ENCODE data around the gene GPNMB.

GPNMB gene

DNA sequence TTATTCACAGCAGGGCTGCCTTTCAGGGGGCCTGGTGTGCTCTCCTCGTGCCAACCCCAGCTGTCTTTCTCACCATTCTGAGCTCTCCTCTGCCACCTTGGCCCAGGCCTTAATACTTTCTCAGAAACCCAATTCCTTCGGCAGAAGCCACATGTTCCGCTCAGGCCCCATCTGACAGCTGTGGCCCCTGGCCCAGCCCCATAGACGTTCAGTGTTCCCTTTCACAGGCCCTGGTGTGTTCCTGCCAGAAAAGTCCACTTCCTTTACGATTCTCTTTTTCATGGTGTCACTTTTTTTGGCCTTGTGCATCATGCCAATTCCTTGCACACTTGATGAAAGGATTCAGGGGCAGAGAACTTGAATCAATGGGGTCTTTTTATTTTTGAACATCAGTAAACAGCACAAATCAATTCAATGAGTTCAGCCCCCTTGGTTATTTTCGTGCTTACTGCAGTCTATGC lies 15.9 kb upstream of the GPNMB start:
- no peak for DNase-seq

DNA sequence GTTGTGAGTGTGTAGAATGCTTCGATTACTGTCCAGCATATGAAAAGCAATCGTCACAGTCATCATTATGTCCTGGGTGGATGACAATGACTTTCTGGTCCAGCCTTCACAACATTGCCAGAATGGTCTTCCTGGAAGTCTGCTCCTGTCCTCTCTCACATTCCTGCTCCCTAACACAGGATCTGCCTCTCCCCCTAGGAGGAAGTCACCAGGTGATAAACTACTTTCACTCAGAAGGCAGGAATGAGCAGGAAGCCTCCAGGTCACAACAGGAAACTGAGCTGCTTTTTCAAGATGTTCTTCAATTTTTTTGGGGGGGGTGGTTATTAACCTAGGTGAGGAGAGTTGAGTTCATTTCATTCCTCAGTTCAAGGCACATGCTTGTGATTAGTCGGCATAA lies 13.6 kb upstream of the GPNMB start:
- no peak for DNase-seq

DNA sequence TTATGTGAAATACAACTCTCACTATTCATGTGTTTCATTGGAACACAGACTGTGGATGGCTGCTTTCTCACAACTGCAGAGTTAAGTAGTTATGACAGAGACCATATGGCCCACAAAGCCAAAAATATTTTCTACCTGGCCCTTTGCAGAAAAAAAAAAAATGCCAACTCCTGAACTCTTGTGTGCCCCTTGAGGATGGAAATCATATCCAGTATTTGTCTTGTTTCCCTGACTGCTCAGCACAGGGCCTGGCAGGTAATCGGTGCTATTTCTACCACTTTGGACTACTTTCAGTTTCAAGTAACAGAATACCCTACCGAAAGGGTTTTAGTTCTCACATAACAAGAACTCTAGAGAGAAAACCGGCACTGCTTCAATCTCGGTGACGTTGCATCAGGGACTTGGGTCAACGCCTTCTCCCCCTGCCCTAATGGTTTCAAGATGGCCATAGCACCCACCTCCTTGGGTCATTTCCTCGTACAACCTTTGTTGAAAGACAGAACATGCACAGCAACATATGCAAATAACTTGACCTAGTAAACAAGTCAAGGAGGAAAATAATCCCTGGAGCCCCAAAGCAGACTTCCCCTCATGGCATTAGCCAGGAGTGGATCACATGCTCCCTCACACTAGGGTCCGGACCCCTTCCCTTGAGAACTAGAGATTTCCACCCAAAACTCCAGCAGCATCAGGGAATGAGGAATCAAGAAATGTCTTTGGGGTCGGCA lies 11.8 kb upstream of the GPNMB start:
- DNase-seq, result no peak

DNA sequence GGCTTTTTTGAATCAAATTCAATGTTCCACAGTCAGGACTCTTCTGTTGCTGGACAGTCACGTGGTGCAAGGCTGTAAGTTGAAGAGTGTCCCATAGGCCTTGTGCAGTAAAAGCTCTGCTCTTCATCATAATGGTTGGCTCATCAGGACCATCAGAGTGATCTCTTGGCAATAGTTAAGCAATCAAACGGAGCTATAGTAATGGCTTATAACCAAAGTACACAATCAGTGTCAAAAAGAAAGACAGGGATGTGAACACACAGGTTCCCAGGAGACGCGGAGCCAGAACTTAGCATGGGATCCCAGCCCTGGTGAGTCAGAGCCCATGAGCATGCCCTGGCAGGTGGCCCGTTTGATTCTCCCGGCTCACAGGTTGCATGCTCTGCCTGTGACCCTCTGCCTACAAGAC lies 10.8 kb upstream of the GPNMB start:
- no peak for DNase-seq

DNA sequence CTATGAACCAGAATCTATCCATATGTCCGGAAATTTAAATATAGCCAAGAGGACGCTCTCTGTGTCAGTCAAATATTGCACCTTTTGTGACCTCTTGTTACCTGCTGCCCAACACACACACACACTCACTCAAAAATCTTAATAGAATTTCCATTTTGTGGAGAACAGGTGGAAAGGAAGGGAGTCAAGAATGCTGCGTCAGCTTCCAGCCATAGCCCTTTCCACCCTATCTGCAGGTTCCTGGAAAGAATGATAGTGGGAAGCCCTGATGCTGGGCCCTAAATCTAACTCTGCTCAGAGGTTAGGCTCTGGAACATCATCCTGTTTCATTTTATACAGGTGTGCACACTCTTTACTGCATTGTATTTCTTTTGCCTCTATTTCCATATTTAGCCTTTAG lies 9.6 kb upstream of the GPNMB start:
- no peak for DNase-seq

DNA sequence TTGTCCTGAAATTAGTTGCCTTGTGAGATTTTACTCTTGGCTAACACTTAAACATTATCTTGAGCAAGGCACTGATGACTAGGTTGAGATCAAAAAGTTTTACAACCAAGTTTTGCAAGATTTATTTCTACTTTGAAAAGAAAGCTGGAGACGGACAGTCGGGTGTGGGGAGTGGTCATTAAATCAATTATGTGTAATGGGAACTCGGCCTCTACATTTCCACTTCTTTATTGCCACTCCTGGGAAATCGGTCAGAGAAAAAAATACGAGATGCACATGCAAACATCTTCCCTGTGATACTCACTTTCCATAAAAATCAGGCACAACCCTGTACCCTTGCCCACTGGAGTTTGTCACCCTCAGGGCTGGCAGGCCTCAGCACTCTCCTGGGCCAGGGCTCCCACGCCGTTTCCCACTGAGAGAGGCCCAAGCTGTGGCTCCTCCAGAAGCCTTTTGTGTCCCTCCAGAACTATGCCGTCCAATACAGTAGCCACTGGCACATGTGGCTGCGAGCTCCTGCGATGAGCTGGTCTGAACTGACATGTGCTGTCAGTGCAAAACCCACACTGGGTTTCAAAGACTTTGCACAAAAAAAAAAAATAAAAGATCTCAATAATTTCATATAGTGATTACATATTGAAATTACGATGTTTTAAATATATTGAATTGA lies 7.5 kb upstream of the GPNMB start:
- no peak for DNase-seq

DNA sequence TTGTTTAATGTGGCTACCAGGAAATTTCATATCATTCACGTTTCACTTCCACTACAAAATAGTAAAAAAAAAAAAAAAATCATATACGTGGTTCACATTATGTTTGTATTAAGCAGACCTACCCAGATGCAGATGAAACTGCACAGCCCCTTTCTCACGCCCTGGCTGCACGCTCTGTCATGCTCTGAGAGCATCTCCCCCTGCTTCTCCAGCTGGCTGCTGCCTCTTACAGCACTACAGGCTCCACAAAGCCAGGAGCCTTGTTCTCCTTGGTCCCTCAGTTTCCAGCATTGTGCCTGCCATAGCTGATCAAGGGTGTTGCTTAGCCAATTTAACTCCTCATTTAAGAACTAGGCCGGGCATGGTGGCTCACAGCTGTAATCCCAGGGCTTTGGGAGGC lies 6.9 kb upstream of the GPNMB start:
- DNase-seq, result no peak

DNA sequence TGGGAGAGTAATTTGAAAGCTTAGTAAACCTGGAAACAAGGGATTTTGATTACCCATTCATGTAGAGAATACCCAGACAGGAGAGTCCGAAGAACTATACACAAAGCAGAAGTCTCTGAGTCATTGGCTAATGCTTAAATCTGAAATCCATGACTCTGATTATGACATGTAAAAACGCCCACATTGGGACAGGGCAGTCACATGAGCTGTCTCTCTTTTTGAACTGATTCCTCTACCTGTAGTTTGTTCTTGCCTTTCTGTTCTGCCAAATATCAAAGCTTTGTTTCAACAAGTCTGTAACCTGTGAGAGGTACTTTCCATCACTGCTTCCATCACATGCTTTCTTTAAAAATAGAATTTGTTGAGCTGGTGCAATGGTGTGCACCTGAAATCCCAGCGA lies 4.3 kb upstream of the GPNMB start:
- DNase-seq, result peak; percentile 80 to 93 (median 92)

DNA sequence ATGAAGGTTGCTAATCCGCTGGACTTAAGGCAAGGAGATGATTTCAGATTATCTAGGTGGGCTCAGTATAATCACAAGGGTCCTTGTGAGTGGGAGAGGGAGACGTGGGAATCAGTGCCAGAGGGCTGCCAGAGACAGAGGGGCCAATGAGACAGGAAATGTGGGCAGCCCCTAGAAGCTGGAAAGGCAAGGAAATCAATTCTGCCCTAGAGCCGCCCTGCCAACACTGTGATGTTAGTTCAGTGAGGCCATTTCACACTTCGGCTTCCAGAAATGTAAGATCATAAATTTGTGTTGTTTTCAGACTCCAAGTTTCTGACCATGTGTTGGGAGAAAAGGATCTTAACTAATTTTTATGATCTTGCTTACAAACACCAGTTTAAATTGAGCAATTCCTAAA lies 3.6 kb upstream of the GPNMB start:
- DNase-seq, result no peak

DNA sequence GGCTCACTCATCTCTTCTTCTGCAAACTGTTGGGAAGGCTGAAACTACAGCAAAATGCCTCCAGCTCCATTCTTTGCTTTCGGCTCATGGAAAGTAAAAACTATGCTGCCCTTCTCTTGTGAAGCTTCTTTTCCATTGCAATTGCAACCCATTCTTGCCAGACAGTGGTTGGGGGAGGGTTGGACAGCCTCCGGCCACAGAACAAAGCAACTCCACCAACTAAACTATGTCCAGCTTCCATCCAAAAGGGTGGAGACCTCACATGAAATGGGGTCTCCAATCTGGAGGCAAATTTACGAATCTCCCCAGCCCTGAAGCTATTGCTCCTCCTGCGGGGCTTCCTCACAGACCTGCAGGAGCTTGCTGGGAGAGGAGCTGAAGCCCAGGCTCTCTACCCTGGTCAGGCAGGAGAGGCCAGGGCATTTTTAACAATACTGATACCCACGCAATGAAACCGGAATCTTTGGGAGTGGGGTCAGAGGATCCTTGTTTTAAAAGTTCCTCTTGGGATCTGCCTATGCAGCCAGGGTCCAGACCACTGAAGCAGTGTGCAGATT lies 549 bp downstream of the GPNMB start:
- peak in 1 of 3 donors; percentile 8 for DNase-seq

DNA sequence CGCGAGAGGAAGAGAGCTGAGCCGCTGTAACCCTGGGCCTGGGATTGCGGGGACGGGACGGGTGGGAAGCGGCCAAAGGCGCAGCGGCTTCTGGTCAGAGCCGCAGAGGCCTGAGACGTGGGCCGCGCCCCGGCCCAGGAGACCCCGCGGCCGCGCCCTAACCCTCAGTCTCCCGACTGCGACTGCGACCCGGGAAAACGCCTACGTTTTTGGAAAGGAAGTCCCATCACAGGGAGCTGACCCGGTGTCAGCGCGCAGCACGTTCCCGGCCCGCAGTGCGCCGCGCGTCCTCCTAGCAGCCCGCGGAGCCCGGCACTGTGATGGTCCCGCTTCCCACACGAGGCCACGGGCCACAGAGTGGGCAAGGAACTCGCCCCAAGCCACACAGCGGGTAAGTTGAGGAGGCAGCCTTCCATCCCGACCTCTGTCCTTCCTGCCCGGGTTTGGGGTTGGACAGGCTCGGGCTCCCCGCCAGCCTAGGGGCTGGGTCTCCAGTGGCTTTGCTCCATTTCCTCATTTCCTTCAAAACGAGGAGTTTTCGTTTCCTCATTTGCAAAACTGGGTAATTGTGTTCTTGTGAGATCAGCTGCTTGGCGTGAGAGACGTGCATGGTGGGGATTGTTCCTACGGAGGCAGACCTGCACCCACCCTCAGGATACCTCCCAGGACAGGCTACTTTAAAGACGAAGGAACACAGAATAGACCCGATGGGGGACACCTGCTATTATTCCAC lies 1.2 kb downstream of the GPNMB start:
- peak; percentile 84 to 89 (median 88) for DNase-seq

DNA sequence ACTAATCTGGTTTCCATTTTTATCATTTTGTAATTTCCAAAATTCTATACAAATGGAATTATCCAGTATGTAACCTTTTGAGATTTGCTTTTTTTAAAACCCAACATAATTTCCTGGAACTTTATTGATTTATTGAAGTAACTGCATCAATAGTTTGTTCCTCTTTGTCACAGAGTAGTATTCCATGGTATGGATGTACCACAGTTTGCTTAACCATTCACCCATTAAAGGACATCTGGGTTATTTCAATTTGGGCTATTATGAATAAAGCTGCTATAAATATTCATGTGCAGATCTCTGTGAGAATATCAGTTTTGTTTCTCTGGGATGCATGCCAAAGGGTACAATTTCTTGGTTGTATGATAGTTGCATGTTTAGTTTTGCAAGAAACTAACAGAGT lies 2.9 kb downstream of the GPNMB start:
- DNase-seq, result peak in 1 of 3 donors; percentile 26

DNA sequence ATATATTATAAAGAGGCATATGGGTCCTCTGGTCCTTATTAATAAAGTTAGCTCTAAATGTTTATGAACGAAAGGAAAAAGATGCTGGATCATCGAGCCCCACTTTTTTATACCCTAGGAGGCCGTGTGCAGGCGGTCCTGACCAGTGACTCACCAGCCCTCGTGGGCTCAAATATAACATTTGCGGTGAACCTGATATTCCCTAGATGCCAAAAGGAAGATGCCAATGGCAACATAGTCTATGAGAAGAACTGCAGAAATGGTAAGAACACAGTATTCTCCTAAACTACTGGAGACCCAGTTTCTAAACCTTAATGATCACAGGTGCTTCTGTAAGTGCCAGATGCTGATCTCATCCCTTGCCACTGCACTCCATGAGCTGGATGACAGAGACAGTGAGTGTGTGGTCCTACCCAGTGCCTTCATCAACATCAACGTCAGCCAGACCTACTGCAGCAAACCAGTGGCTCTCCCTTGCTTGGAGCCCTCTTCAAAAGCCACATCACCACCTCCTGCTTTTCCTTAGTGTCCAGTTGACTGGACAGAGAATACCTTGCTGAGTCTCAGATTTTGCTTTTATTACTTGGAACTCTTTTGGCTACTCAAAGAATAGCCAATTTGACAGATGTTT lies 7.6 kb downstream of the GPNMB start:
- no peak for DNase-seq

DNA sequence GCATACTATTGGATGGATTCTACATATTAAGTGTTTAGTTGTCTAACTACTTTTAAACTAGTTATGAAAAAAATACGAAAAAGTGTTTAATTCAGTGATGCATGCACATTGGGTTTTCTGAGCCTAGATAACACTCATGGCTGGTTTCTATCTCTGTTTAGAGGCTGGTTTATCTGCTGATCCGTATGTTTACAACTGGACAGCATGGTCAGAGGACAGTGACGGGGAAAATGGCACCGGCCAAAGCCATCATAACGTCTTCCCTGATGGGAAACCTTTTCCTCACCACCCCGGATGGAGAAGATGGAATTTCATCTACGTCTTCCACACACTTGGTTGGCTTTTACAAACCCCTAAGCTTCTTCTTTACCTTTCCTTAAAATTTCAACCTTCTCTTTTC lies 10.2 kb downstream of the GPNMB start:
- no peak for DNase-seq

DNA sequence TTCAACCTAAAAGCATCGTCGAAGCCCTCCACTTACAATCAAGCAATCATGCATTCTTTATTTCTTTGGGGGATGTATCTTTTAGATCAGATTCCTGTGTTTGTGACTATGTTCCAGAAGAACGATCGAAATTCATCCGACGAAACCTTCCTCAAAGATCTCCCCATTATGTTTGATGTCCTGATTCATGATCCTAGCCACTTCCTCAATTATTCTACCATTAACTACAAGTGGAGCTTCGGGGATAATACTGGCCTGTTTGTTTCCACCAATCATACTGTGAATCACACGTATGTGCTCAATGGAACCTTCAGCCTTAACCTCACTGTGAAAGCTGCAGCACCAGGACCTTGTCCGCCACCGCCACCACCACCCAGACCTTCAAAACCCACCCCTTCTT lies 13.8 kb downstream of the GPNMB start:
- no peak for DNase-seq

DNA sequence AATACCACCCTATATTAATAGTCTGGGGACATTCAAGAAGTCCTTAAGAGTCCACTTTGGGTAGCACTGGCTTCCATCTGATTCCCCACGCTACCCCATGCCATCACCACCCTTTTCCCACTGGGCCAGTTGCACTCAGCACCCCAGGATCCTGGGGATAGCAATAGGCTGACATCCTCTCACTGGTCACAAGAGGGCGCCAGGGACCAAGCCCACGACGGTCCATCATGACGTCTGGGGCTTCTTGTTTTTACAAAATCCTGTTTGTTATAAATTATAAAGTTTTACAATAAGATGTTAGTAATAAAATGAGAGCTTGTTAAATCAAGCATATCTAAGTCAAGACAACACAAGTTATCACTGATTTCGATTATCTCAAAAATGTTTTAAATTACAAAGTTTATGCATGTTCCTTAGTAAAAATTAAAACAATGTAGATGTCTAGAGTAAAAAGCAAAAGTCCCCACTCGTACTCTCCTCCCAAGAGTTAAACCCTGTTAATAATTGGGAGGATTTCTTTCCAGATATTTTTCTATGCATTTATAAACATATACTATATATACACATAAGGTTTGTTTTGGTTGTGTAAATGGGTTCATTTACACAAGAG lies 15.4 kb downstream of the GPNMB start:
- peak; percentile 76 to 86 (median 85) for DNase-seq

DNA sequence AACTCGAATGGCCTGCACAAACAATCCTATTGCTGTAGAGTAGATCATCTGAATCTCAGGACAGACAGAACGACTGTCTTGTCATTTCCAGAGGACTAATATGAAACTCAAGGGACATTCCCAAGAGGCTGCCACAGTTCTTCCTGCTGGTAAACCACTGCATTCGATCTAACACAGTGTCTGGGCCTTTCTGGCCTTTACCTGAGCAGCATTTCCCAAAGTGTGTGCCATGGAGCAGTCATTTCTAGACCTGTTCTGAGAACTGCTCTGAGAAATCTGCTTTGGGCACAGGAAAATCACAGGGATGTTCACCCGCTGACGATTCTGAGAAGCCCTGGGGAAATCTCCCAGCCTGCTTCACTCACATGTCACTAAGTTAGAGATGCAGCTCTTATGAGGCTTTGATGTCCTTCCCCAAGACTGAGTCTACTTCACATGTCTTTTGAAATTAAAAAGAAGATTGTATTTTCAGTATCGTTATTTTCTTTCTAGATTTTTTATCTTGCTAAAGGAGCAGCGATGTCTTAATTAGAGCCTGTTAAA lies 18.4 kb downstream of the GPNMB start:
- DNase-seq, result no peak

DNA sequence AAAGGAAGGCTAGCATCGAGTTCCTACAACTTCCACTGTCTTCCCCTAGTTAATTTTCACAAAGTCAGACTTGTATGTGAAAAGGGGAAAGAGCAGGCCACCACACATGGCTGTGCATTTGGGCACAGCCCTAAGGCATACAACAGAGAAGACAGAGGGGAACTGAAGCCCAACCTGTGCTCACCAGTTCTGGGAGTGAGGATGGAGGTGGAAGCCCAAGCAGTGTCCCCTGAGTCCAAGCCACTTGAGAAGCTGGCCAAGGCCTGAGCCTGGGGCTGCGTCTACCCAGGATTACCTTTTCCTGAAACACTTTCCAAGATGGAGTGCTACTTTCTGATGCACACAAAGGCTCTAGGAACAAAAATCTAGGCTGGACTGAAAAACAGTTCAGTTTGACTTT lies 20.3 kb downstream of the GPNMB start:
- no peak for DNase-seq

DNA sequence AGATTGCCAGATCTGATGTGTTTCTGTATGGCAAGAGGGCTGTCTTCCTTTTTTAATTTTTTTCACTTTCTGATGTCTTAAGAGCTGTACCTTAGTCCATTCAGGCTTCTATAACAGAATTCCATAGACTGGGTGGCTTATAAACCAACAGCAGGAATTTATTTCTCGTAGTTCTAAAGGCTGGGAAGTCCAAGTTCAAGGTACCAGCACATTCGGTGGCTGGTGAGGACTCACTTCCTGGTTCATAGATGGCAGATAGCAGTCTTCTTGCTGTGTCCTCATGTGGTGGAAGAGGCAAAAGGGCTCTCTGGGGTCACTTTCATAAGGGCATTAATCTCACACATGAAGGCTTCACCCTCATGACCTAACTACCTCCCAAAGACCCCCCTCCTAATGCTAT lies 20.8 kb downstream of the GPNMB start:
- no peak for DNase-seq

DNA sequence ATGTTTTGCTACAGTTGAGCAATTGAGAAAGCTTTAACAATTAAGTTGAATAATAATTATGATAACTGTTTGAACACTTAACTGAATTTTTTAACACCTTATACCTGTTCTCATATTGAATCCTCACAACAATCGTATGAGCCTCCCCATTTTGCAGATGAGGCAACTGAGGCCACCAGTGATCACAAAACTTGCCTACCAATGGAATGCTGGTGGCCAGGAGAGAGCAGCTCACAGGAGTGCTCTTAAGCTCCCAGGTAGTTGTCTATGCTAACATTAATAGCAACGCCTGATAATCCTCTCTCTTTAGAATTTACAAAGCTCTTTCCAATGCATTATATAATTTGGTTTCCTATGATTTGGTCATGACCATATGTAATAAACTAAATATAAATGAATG lies 21.6 kb downstream of the GPNMB start:
- DNase-seq, result no peak

DNA sequence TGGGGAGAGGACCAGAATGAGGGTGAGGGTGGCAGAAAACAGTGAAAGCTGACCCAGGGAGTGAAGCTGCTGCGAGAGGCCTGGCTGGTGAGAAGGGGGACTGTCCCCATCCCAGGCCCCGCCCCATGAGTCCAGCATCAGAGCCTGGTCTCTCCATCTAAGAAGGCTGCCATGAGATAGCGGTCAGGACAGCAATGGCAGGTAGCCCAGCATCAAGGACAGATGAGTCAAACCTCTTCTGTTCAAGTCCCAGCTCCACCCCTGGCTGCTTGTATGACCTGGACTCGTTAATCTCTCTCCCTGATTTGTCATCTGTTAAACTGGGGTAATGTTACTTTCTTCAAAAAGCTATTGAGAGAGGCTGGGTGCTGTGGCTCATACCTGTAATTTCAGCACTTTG lies 22.2 kb downstream of the GPNMB start:
- DNase-seq, result no peak

DNA sequence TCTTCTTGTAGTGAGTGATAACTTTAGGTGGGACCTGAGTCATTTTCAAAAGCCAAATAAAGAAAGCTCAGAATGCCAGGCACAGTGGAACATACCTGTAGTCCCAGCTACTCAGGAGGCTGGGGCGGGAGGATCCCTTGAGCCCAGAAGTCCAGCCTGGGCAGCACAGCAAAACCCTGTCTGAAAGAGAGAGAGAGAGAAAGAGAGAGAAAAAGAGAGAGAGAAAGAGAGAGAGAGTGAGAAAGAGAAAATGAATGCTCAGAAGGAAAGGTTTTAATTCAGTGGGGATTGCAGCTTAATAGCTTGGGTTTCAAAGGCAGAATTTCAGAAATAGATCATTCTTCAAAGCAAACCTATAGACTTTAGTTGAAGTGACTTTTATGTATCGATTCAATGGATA lies 25.7 kb downstream of the GPNMB start:
- DNase-seq, result no peak

Measured in suppressor macrophage treated with lipopolysaccharide for 1 hour (primary cell).